HepG2 (cell line): ENCODE results near the gene SFXN5.

Experiments used
- CTCF ChIP-seq: sonication (generic); formaldehyde crosslinking; IDR thresholded peaks from 2 replicates; pipeline ENCODE4 v1.5.0; 2020; ENCODE audit warnings: mild to moderate bottlenecking, missing genetic modification reagents, moderate library complexity
- EZH2 ChIP-seq: conservative IDR thresholded peaks from 2 replicates; pipeline ENCODE4 v1.6.1; 2012; ENCODE audit warnings: mild to moderate bottlenecking, low read depth, low read length, moderate library complexity
- FOSL2 ChIP-seq: sonication (generic); formaldehyde crosslinking; IDR thresholded peaks from 2 replicates; pipeline ENCODE4 v1.4.0; 2020; ENCODE audit warnings: missing genetic modification reagents
- FUBP1 ChIP-seq: sonication (generic); formaldehyde crosslinking; IDR thresholded peaks from 2 replicates; pipeline ENCODE4 v1.5.1; 2020; ENCODE audit warnings: missing genetic modification reagents, mild to moderate bottlenecking, borderline replicate concordance
- GABPA ChIP-seq, 2 experiments: IDR thresholded peaks; 2 replicates each; pipeline ENCODE4 v1.6.1; 2011 to 2016; ENCODE audit warnings: low read depth in 2 of 2, low read length in 1 of 2, missing biosample characterization in 1 of 2, missing genetic modification characterization in 1 of 2
- HMG20B ChIP-seq: conservative IDR thresholded peaks from 2 replicates; pipeline ENCODE4 v1.6.1; 2016; ENCODE audit warnings: missing genetic modification reagents, missing compliant biosample characterization
- PBX3 ChIP-seq: sonication (generic); formaldehyde crosslinking; IDR thresholded peaks from 2 replicates; pipeline ENCODE4 v1.8.1; 2023; ENCODE audit warnings: missing genetic modification reagents, inconsistent platforms, borderline replicate concordance
- THAP7 ChIP-seq: sonication (generic); formaldehyde crosslinking; IDR thresholded peaks from 2 replicates; pipeline ENCODE4 v1.8.1; 2023; ENCODE audit warnings: mild to moderate bottlenecking, missing genetic modification reagents
- ZNF44 ChIP-seq: sonication (generic); formaldehyde crosslinking; IDR thresholded peaks from 2 replicates; pipeline ENCODE4 v1.5.1; 2020; ENCODE audit warnings: mild to moderate bottlenecking, missing genetic modification reagents
- ZNF513 ChIP-seq: sonication (generic); formaldehyde crosslinking; conservative IDR thresholded peaks from 2 replicates; pipeline ENCODE4 v1.5.0; 2020; ENCODE audit warnings: missing genetic modification reagents
- ZNF740 ChIP-seq: sonication (generic); formaldehyde crosslinking; IDR thresholded peaks from 2 replicates; pipeline ENCODE4 v1.4.0; 2020; ENCODE audit warnings: missing genetic modification reagents

- TF ChIP-seq ZNF513 (CRISPR knock-in tag): no peak
- TF ChIP-seq THAP7 (CRISPR knock-in tag): no peak
- TF ChIP-seq ZNF740 (CRISPR knock-in tag): no peak
- TF ChIP-seq EZH2: no peak
- TF ChIP-seq GABPA (IDR thresholded peaks at IDR 0.05; ENCODE audit: low read depth, low read length): no peak
- TF ChIP-seq GABPA (CRISPR knock-in tag; IDR thresholded peaks at IDR 0.05; ENCODE audit: low read depth): no peak
- TF ChIP-seq PBX3 (CRISPR knock-in tag): no peak
- no peak for TF ChIP-seq FUBP1 (CRISPR knock-in tag)
- no peak for TF ChIP-seq FOSL2
- no peak for TF ChIP-seq CTCF (CRISPR knock-in tag)
- TF ChIP-seq HMG20B: no peak
- no peak for TF ChIP-seq ZNF44 (CRISPR knock-in tag)
These were observed 11.3 kb upstream of the SFXN5 start for GRCh38 chr2:73082523-73083410.
